T-cell (primary cell): Measurements from ENCODE around the gene AVPR1B. TPM values are rescaled to one million over a fixed set of nuclear protein-coding genes. Genes with fewer than 3 reads are reported as not detected.

Experiments
- ATAC-seq, 4 experiments: fragments of 200-7000 bp in 3 of 4; fragments of 150-1000 bp in 1 of 4; cut with Tn5 transposase; replicated peaks in 1 of 4; 1 replicate in 3 of 4; 2 replicates in 1 of 4; pipeline ENCODE4 v1.10.0; 2021; ENCODE audit warnings: moderate library complexity in 3 of 4, mild to moderate bottlenecking in 2 of 4, moderate number of reproducible peaks in 1 of 4
- CTCF ChIA-PET, 2 donors: fragments of 300-600 bp; sonication (Branson Sonifier 250); formaldehyde crosslinking; loops; one replicate each; lab custom pipeline; 2022; ENCODE audit warnings: antibody characterized with exemption in 2 of 2; lab: Charles Lee
- POLR2A ChIA-PET, 2 donors: fragments of 300-600 bp; sonication (Branson Sonifier 250); formaldehyde crosslinking; loops; one replicate each; lab custom pipeline; 2022; ENCODE audit warnings: antibody characterized with exemption in 2 of 2; lab: Charles Lee
- DNase-seq, 35 experiments: peaks; one replicate each; pipeline versions ENCODE4 v3.0.0 to v3.0.0-alpha.2; 2013 to 2023
- H3K27ac ChIP-seq: one replicate; pipeline ENCODE4 v1.5.1; 2013; ENCODE audit warnings: low read length
- H3K27me3 ChIP-seq, 2 experiments: replicated peaks in 1 of 2; 1 replicate in 1 of 2; 2 replicates in 1 of 2; pipeline versions ENCODE4 v1.6.1 to v1.7.0; 2013; ENCODE audit warnings: low read length in 1 of 2, mixed read lengths in 1 of 2; ENCODE audit not compliant: control insufficient read depth in 2 of 2, insufficient read depth in 2 of 2; ENCODE audit errors: extremely low read depth in 1 of 2
- H3K36me3 ChIP-seq, 2 donors: 1 replicate in 1 of 2; 2 replicates in 1 of 2; pipeline versions ENCODE4 v1.6.1 to v1.7.0; 2013; ENCODE audit warnings: low read length in 1 of 2; ENCODE audit not compliant: control insufficient read depth in 2 of 2, insufficient read depth in 1 of 2; ENCODE audit errors: extremely low read depth in 1 of 2
- H3K4me1 ChIP-seq, 2 experiments: 1 replicate in 1 of 2; 2 replicates in 1 of 2; pipeline versions ENCODE4 v1.6.1 to v1.7.0; 2013; ENCODE audit warnings: low read length in 2 of 2, mixed read lengths in 1 of 2; ENCODE audit not compliant: insufficient read depth in 2 of 2, control insufficient read depth in 1 of 2; ENCODE audit errors: extremely low read depth in 1 of 2
- H3K4me3 ChIP-seq, 2 donors: 1 replicate in 1 of 2; 2 replicates in 1 of 2; pipeline versions ENCODE4 v1.5.1 to v1.7.0; 2013; ENCODE audit warnings: mild to moderate bottlenecking in 2 of 2, low read length in 1 of 2, moderate library complexity in 1 of 2; ENCODE audit not compliant: control insufficient read depth in 1 of 2; ENCODE audit errors: extremely low read depth in 1 of 2
- H3K9me3 ChIP-seq: 2 replicates; pipeline ENCODE4 v1.7.0; 2013
- H3K27ac Mint-ChIP-seq, 2 donors: one replicate each; pipeline ENCODE4 v1.8.0; 2020 to 2021; ENCODE audit warnings: mild to moderate bottlenecking in 2 of 2, mixed read lengths in 2 of 2
- H3K27me3 Mint-ChIP-seq, 2 donors: one replicate each; pipeline ENCODE4 v1.8.0; 2021 to 2022; ENCODE audit warnings: mixed read lengths in 2 of 2
- H3K36me3 Mint-ChIP-seq: one replicate; pipeline ENCODE4 v1.8.0; 2021; ENCODE audit warnings: mixed read lengths
- H3K4me1 Mint-ChIP-seq, 3 donors: one replicate each; pipeline ENCODE4 v1.8.0; 2020 to 2022; ENCODE audit warnings: mixed read lengths in 3 of 3, mild to moderate bottlenecking in 1 of 3
- H3K4me3 Mint-ChIP-seq, 3 donors: one replicate each; pipeline ENCODE4 v1.8.0; 2020 to 2022; ENCODE audit warnings: mild to moderate bottlenecking in 3 of 3, mixed read lengths in 3 of 3, moderate library complexity in 3 of 3
- H3K9me3 Mint-ChIP-seq, 3 donors: one replicate each; pipeline ENCODE4 v1.8.0; 2020 to 2022; ENCODE audit warnings: mixed read lengths in 3 of 3
- WGBS: methylation state at CpG from one replicate; pipeline ENCODE4 v1.1.5; 2013; ENCODE audit warnings: missing lambda C conversion rate; ENCODE audit not compliant: insufficient coverage; 5-methylcytosine and 5-hydroxymethylcytosine counted together
- total RNA-seq, 35 experiments: library from RNA in 6 of 35; stranded (reverse) in 6 of 35; fragments of 120-200 nt in 1 of 35; gene quantifications; one replicate each; pipeline versions ENCODE4 v1.2.1 to v1.2.4 and lab custom pipeline; 2013 to 2026

AVPR1B gene
- total RNA-seq, 5 donors from 2014 or later (not counting 1 experiment from before 2014, with no cell fraction given), result 0.12 to 0.33 TPM; not detected in 3

- Mint-ChIP-seq H3K4me1 (no peaks in the 10 kb centered on the region), H3K27ac (no peak overlapping the region), H3K36me3 (no peaks in the 10 kb centered on the region), H3K4me3 (no peak overlapping the region), H3K9me3 (no peaks in the 10 kb centered on the region), H3K27me3 (peaks cover 0 to 2% of the 10 kb centered on the region in 2 donors)
- H3K4me3 ChIP-seq, result no peak overlapping the region
- no peaks in the 10 kb centered on the region for H3K9me3 ChIP-seq
- no CpG with 5 or more reads among the region's 3 CpGs for WGBS
- no peak for DNase-seq
- H3K27me3 ChIP-seq, result peaks cover 0 to 5% of the 10 kb centered on the region in 2 experiments
- H3K27ac ChIP-seq, result no peak overlapping the region
- H3K36me3 ChIP-seq, result no peaks in the 10 kb centered on the region
- CTCF ChIA-PET, result no interaction called here
- POLR2A ChIA-PET, result no interaction called here
- no peak for ATAC-seq
- H3K4me1 ChIP-seq, result no peaks in the 10 kb centered on the region
Measured at GRCh38 chr1:206089341-206089740, 27.8 kb downstream of the AVPR1B start.

DNA sequence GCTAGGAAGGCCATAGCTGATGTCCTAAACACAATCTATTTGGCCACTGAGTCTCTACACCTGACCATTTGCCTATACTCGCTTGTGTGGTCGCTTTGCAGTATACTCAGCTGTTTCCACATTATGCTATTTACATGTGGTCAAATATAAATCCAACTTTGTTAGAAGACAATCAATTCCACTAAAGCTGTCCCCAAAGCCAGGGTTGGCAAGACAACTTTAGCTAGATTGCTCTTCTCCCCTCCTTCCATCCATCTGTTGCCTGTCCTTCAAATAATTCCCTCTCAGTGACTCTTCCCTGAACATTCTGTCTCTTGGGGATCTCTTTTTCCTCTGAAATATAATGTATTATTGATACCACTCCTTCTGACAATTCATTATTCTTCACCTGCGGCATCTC lies 30.1 kb downstream of the AVPR1B start:
- H3K4me3 ChIP-seq, result no peak overlapping the region
- H3K4me3 Mint-ChIP-seq, result no peak overlapping the region
- no peak for ATAC-seq
- no peaks in the 10 kb centered on the region for H3K36me3 ChIP-seq
- H3K27ac Mint-ChIP-seq, result no peak overlapping the region
- H3K36me3 Mint-ChIP-seq, result no peaks in the 10 kb centered on the region
- no peaks in the 10 kb centered on the region for H3K4me1 ChIP-seq
- WGBS, result 80% methylated on average over 2 of the region's 3 CpGs
- peaks cover 0 to 2% of the 10 kb centered on the region in 2 donors for H3K27me3 Mint-ChIP-seq
- H3K9me3 Mint-ChIP-seq, result no peaks in the 10 kb centered on the region
- H3K27ac ChIP-seq, result no peak overlapping the region
- peaks cover 0 to 2% (median 0%) of the 10 kb centered on the region in 3 donors for H3K4me1 Mint-ChIP-seq
- CTCF ChIA-PET, result no interaction called here
- peaks cover 0 to 2% of the 10 kb centered on the region in 2 experiments for H3K27me3 ChIP-seq
- H3K9me3 ChIP-seq, result no peaks in the 10 kb centered on the region
- POLR2A ChIA-PET, result no interaction called here
- DNase-seq, result no peak

GRCh38 chr1:206083750-206084149 lies 33.4 kb downstream of the AVPR1B start:
- Histone ChIP-seq H3K9me3 (no peaks in the 10 kb centered on the region), H3K27me3 (peaks cover 0 to 3% of the 10 kb centered on the region in 2 experiments), H3K27ac (no peak overlapping the region), H3K4me1 (peaks cover 2 to 13% of the 10 kb centered on the region in 2 experiments), H3K36me3 (no peaks in the 10 kb centered on the region), H3K4me3 (no peak overlapping the region)
- ATAC-seq (no peak), DNase-seq (no peak)
- no peaks in the 10 kb centered on the region for H3K36me3 Mint-ChIP-seq
- H3K27ac Mint-ChIP-seq, result no peak overlapping the region
- H3K9me3 Mint-ChIP-seq, result no peaks in the 10 kb centered on the region
- CTCF ChIA-PET, result no interaction called here
- POLR2A ChIA-PET, result interaction anchor here in 1 of 2 donors (0.8 kb wide), 1 partner anchor 776 kb away, joined by 3 read pairs; no protein-coding TSS in a partner anchor
- H3K27me3 Mint-ChIP-seq, result no peaks in the 10 kb centered on the region
- 100% methylated on average over 2 of the region's 2 CpGs for WGBS
- H3K4me1 Mint-ChIP-seq, result peaks cover 17 to 19% (median 18%) of the 10 kb centered on the region in 3 donors
- H3K4me3 Mint-ChIP-seq, result no peak overlapping the region

DNA sequence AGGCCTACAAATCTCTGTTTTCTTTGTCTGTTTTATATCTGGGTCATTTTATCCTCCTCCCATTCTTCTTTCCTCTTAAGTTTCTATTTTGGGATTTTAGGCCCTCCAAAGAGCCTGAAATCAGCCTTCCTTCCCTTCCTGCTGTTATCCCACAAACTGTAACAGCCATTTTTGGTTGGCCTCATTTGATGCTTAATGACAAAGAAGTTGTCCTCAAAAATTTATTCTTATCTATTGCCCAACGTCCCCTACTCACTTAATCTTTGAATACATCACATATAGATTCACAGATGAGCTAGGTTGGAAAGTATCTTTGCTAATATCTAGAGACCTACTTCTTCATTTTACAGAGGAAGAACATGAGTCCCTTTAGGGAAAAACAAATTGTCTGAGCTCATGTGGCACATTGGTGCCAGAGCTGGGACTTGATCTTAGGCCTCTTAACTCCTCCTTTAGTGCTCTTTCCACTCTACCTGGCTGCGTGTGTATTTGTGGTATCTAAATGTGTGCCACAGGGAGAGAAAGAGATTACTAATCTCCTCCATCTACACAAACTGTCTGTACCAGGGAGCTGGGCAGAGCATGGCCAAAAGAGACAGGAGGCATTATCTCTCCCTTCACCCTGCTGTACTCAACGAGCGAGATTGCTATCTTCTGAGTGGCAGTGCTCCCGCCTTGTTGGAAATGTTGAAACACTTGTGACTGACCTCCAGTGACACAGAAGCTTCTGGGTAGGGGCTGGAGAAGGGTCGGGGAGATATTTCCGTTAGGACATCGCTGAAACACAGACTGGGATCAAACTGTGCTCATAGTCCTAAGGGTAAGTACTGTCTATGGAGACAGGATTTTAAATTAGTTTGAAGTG lies 34.1 kb downstream of the AVPR1B start:
- 75% methylated on average over 4 of the region's 8 CpGs for WGBS
- Mint-ChIP-seq H3K4me1 (peaks cover 17 to 19% (median 18%) of the 10 kb centered on the region in 3 donors), H3K36me3 (no peaks in the 10 kb centered on the region), H3K27me3 (no peaks in the 10 kb centered on the region), H3K4me3 (no peak overlapping the region), H3K9me3 (no peaks in the 10 kb centered on the region), H3K27ac (no peak overlapping the region)
- Histone ChIP-seq H3K27me3 (peaks cover 0 to 3% of the 10 kb centered on the region in 2 experiments), H3K4me1 (peaks cover 2 to 13% of the 10 kb centered on the region in 2 experiments), H3K4me3 (no peak overlapping the region), H3K9me3 (no peaks in the 10 kb centered on the region), H3K27ac (no peak overlapping the region), H3K36me3 (no peaks in the 10 kb centered on the region)
- ATAC-seq (no peak), DNase-seq (no peak)
- ChIA-PET CTCF (no interaction called here), POLR2A (interaction anchor here in 1 of 2 donors (0.8 kb wide), 1 partner anchor 777 kb away, joined by 3 read pairs; no protein-coding TSS in a partner anchor)

- H3K9me3 ChIP-seq, result no peaks in the 10 kb centered on the region
- Mint-ChIP-seq H3K27me3 (no peaks in the 10 kb centered on the region), H3K4me1 (peaks cover 17 to 19% (median 18%) of the 10 kb centered on the region in 3 donors), H3K4me3 (no peak overlapping the region), H3K36me3 (no peaks in the 10 kb centered on the region), H3K9me3 (no peaks in the 10 kb centered on the region), H3K27ac (no peak overlapping the region)
- H3K27ac ChIP-seq, result no peak overlapping the region
- ATAC-seq (no peak), DNase-seq (no peak)
- ChIA-PET CTCF (interaction anchor here in 1 of 2 donors (0.6 to 0.7 kb wide), 2 partner anchors 10 to 25 kb away, joined by 4 read pairs; no protein-coding TSS in a partner anchor), POLR2A (no interaction called here)
- no peaks in the 10 kb centered on the region for H3K36me3 ChIP-seq
- peaks cover 0 to 3% of the 10 kb centered on the region in 2 experiments for H3K27me3 ChIP-seq
- H3K4me1 ChIP-seq, result peaks cover 2 to 13% of the 10 kb centered on the region in 2 experiments
- H3K4me3 ChIP-seq, result no peak overlapping the region
- WGBS, result 99% methylated on average over 5 of the region's 5 CpGs
Measured at GRCh38 chr1:206081856-206082255, 35.3 kb downstream of the AVPR1B start.

GRCh38 chr1:206080026-206080820 lies 37.0 kb downstream of the AVPR1B start:
- peak overlapping the region in 1 of 3 donors; percentile 41 for H3K4me3 Mint-ChIP-seq
- 37% methylated on average over 4 of the region's 8 CpGs for WGBS

More at GRCh38 chr1:206080026-206080820, 37.0 kb downstream of the AVPR1B start:
- Mint-ChIP-seq H3K27me3 (peaks cover 0 to under 1% of the 10 kb centered on the region in 2 donors), H3K27ac (peak overlapping the region; percentile 3 to 18), H3K4me1 (peaks cover 17 to 19% (median 18%) of the 10 kb centered on the region in 3 donors), H3K9me3 (no peaks in the 10 kb centered on the region), H3K36me3 (no peaks in the 10 kb centered on the region)
- Histone ChIP-seq H3K27me3 (peaks cover 0 to 3% of the 10 kb centered on the region in 2 experiments), H3K36me3 (no peaks in the 10 kb centered on the region), H3K4me3 (no peak overlapping the region), H3K9me3 (no peaks in the 10 kb centered on the region), H3K27ac (no peak overlapping the region), H3K4me1 (peaks cover 2 to 13% of the 10 kb centered on the region in 2 experiments)
- ChIA-PET CTCF (no interaction called here), POLR2A (no interaction called here)
- ATAC-seq (peak in 3 of 4 experiments; percentile 31 to 56 (median 49)), DNase-seq (peak in 1 of 35 experiments; percentile 3)
